Measurements from ENCODE around the gene MTRF1.

DNA sequence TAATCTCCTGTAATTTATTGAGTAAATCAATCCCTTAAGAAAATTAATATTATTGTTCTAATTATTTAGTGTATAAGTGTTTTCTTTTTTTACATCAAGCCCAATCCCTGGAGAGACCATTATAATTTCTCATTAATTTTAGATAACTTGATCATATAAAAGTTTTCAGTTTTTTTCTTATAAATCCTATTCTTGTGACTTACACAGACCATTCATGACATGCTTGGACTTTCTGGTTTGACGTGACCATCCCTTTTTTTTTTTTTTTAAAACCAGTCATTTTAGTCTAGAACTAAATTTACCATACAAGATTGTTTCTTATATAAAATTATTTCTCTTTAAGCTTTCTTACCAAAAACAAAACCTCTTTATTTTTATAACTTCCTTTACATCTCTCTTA lies 5.4 kb upstream of the MTRF1 start:
- TF ChIP-seq, protein P1, sequence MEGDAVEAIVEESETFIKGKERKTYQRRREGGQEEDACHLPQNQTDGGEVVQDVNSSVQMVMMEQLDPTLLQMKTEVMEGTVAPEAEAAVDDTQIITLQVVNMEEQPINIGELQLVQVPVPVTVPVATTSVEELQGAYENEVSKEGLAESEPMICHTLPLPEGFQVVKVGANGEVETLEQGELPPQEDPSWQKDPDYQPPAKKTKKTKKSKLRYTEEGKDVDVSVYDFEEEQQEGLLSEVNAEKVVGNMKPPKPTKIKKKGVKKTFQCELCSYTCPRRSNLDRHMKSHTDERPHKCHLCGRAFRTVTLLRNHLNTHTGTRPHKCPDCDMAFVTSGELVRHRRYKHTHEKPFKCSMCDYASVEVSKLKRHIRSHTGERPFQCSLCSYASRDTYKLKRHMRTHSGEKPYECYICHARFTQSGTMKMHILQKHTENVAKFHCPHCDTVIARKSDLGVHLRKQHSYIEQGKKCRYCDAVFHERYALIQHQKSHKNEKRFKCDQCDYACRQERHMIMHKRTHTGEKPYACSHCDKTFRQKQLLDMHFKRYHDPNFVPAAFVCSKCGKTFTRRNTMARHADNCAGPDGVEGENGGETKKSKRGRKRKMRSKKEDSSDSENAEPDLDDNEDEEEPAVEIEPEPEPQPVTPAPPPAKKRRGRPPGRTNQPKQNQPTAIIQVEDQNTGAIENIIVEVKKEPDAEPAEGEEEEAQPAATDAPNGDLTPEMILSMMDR (IDR thresholded peaks at IDR 0.05) = no peak
- TF ChIP-seq POLR2A (IDR thresholded peaks at IDR 0.05) = no peak

Measured in thyroid gland (tissue), 4 donors.